A549 (cell line): Measurements from ENCODE around the gene ZRANB3.

Source experiments
- CTCF ChIP-seq: fragments of >200 bp; sonication (Bioruptor Twin); formaldehyde crosslinking; IDR thresholded peaks from 3 replicates; pipeline ENCODE4 v1.5.1; 2016
- ELK1 ChIP-seq: fragments of 150-350 bp; IDR thresholded peaks from 2 replicates; pipeline ENCODE4 v1.6.1; 2014; ENCODE audit warnings: low read depth, mild to moderate bottlenecking, low read length
- JUNB ChIP-seq: fragments of >200 bp; sonication (Bioruptor Twin); formaldehyde crosslinking; IDR thresholded peaks from 2 replicates; pipeline ENCODE4 v1.6.1; 2016
- POLR2A ChIP-seq: IDR thresholded peaks from 2 replicates; pipeline ENCODE4 v1.6.1; 2012; ENCODE audit warnings: mild to moderate bottlenecking, low read length
- SREBF2 ChIP-seq: fragments of 450-650 bp; IDR thresholded peaks from 2 replicates; pipeline ENCODE4 v1.6.1; 2014; ENCODE audit warnings: mild to moderate bottlenecking, moderate library complexity

- no peak for TF ChIP-seq JUNB
- TF ChIP-seq CTCF = no peak
- no peak for TF ChIP-seq POLR2A
- TF ChIP-seq ELK1 = no peak
- TF ChIP-seq SREBF2 = no peak
Observed at GRCh38 chr2:135422898-135423297, 108.1 kb downstream of the ZRANB3 start.
